GM12872 (cell line): Measurements from ENCODE around the gene PDHB.

Experiments
- CTCF ChIP-seq: IDR thresholded peaks from 3 replicates; pipeline ENCODE4 v1.5.1; 2011; ENCODE audit warnings: low read depth, mild to moderate bottlenecking, low read length, moderate library complexity; ENCODE audit not compliant: insufficient read depth

The PDHB gene

GRCh38 chr3:58383476-58383875, 50.2 kb downstream of the PDHB start:
- no peak for TF ChIP-seq CTCF

GRCh38 chr3:58379351-58380073, 54.1 kb downstream of the PDHB start:
- TF ChIP-seq CTCF: no peak

GRCh38 chr3:58377750-58378149, 55.9 kb downstream of the PDHB start:
- no peak for TF ChIP-seq CTCF
